K562 (cell line): ENCODE results near the gene ARHGEF12. TPM values are rescaled to one million over a fixed set of nuclear protein-coding genes. Genes with fewer than 3 reads are reported as not detected.

ENCODE experiments used
- ATAC-seq: fragments of 200-7000 bp; cut with Tn5 transposase; 3 replicates; pipeline ENCODE4 v1.9.1; 2020; ENCODE audit warnings: moderate library complexity
- BruUV-seq: library from RNA; stranded (reverse); fragments of 400-500 nt; replicated peaks from 2 replicates; lab custom pipeline; 2021; lab: Mats Ljungman, UMichigan
- CTCF ChIA-PET: fragments of 300-600 bp; formaldehyde crosslinking; extraction: SDS; loops from one replicate; lab custom pipeline; 2021; ENCODE audit warnings: low intra/inter-chr PET ratio; lab: Yijun Ruan, JAX
- POLR2A ChIA-PET: fragments of 300-600, 350-650 bp; sonication (Branson Sonifier 250); formaldehyde crosslinking; extraction: SDS; loops from one replicate; lab custom pipeline; 2021; ENCODE audit warnings: antibody characterized with exemption, inconsistent platforms; lab: Yijun Ruan, JAX
- DNase-seq, 4 experiments: peaks; one replicate each; pipeline versions ENCODE4 v3.0.0 to v3.0.0-alpha.2; 2011 to 2018; ENCODE audit warnings: low spot score in 3 of 4, mixed read lengths in 3 of 4; ENCODE audit errors: extremely low read depth in 1 of 4
- FAIRE-seq: peaks from 2 replicates; lab custom pipeline; 2011; peaks lifted over from hg19 to GRCh38; lab: Jason Lieb, UNC
- H2AFZ ChIP-seq: 2 replicates; pipeline ENCODE4 v1.6.0; 2011; ENCODE audit warnings: low read depth, low read length, control low read depth, inconsistent platforms
- H3K27ac ChIP-seq: fragments of 200-600 bp; 3 replicates; pipeline ENCODE4 v1.8.0; 2011; ENCODE audit warnings: low read depth, mild to moderate bottlenecking, control low read depth, inconsistent platforms, low read length, moderate library complexity, mixed read lengths; ENCODE audit errors: extremely low read depth
- H3K27me3 ChIP-seq, 2 experiments: fragments of 300-600 bp in 1 of 2; 2 replicates in 1 of 2; 3 replicates in 1 of 2; pipeline versions ENCODE4 v1.6.0 to v1.8.0; 2011; ENCODE audit warnings: inconsistent platforms in 2 of 2, low read length in 2 of 2, mild to moderate bottlenecking in 1 of 2, mixed read lengths in 1 of 2, moderate library complexity in 1 of 2; ENCODE audit not compliant: control insufficient read depth in 2 of 2, insufficient read depth in 2 of 2
- H3K36me3 ChIP-seq: fragments of 300-600 bp; 3 replicates; pipeline ENCODE4 v1.8.0; 2011; ENCODE audit warnings: mild to moderate bottlenecking, low read length, inconsistent platforms; ENCODE audit not compliant: control insufficient read depth, insufficient read depth
- H3K4me1 ChIP-seq, 2 experiments: fragments of 200-600 bp in 1 of 2; replicated peaks in 1 of 2; 2 replicates in 1 of 2; 3 replicates in 1 of 2; pipeline versions ENCODE4 v1.5.1 to v1.8.0; 2011; ENCODE audit warnings: inconsistent platforms in 2 of 2, low read length in 2 of 2, mild to moderate bottlenecking in 1 of 2, mixed read lengths in 1 of 2, moderate library complexity in 1 of 2; ENCODE audit not compliant: control insufficient read depth in 2 of 2, insufficient read depth in 2 of 2
- H3K4me2 ChIP-seq: 2 replicates; pipeline ENCODE4 v1.6.1; 2011; ENCODE audit warnings: low read length, control low read depth, inconsistent platforms, mixed read lengths; ENCODE audit not compliant: insufficient read depth
- H3K4me3 ChIP-seq: fragments of 200-600 bp; sonication (generic), shearing (Covaris generic); 2 replicates; pipeline ENCODE4 v1.5.1; 2016; ENCODE audit warnings: control low read depth, inconsistent platforms
- H3K79me2 ChIP-seq: fragments of 200-600 bp; 3 replicates; pipeline ENCODE4 v1.8.0; 2011; ENCODE audit warnings: low read length, inconsistent platforms; ENCODE audit not compliant: control insufficient read depth, insufficient read depth
- H3K9ac ChIP-seq, 2 experiments: 2 replicates each; pipeline versions ENCODE4 v1.6.0 to v1.6.1; 2011; ENCODE audit warnings: low read depth in 2 of 2, low read length in 2 of 2, control low read depth in 1 of 2, inconsistent platforms in 1 of 2, mild to moderate bottlenecking in 1 of 2, mixed read lengths in 1 of 2; ENCODE audit not compliant: insufficient read depth in 1 of 2
- H3K9me1 ChIP-seq: one replicate; pipeline ENCODE4 v1.6.0; 2011; ENCODE audit warnings: inconsistent platforms, mild to moderate bottlenecking, low read length, moderate library complexity; ENCODE audit not compliant: control insufficient read depth, insufficient read depth
- H3K9me3 ChIP-seq: replicated peaks from 2 replicates; pipeline ENCODE4 v1.5.1; 2011; ENCODE audit warnings: low read depth, low read length, inconsistent platforms; ENCODE audit not compliant: control insufficient read depth, insufficient read depth
- H4K20me1 ChIP-seq: replicated peaks from 2 replicates; pipeline ENCODE4 v1.6.1; 2011; ENCODE audit warnings: low read length, inconsistent platforms, mixed read lengths; ENCODE audit not compliant: control insufficient read depth, insufficient read depth
- ARID1B ChIP-seq: fragments of 450-650 bp; IDR thresholded peaks from 2 replicates; pipeline ENCODE4 v1.6.1; 2016; ENCODE audit warnings: antibody characterized with exemption, mild to moderate bottlenecking, inconsistent platforms
- BDP1 ChIP-seq: IDR thresholded peaks from 3 replicates; pipeline ENCODE4 v1.6.1; 2011; ENCODE audit not compliant: insufficient read length, insufficient read depth
- BRD4 ChIP-seq: fragments of 200-600 bp; sonication (generic); IDR thresholded peaks from 2 replicates; pipeline ENCODE4 v1.6.1; 2017; ENCODE audit warnings: inconsistent platforms
- EP400 ChIP-seq: fragments of 450-650 bp; IDR thresholded peaks from 2 replicates; pipeline ENCODE4 v1.6.1; 2017; ENCODE audit warnings: antibody characterized with exemption, mild to moderate bottlenecking, moderate library complexity
- MEF2A ChIP-seq: IDR thresholded peaks from 2 replicates; pipeline ENCODE4 v1.6.1; 2011; ENCODE audit warnings: low read depth, mild to moderate bottlenecking, low read length, moderate library complexity; ENCODE audit not compliant: control insufficient read depth
- MYC ChIP-seq, 2 experiments: fragments of 250-450 bp in 1 of 2; sonication (Bioruptor Pico) in 1 of 2; IDR thresholded peaks; 2 replicates each; pipeline versions ENCODE4 v1.5.1 to v1.6.1; 2012 to 2021; ENCODE audit warnings: low read depth in 2 of 2, borderline replicate concordance in 1 of 2, improper control_type of control experiment in 1 of 2, low read length in 1 of 2, mild to moderate bottlenecking in 1 of 2, moderate library complexity in 1 of 2
- SMARCE1 ChIP-seq: fragments of 450-650 bp; IDR thresholded peaks from 2 replicates; pipeline ENCODE4 v1.7.1; 2016; ENCODE audit warnings: mild to moderate bottlenecking
- ZBED1 ChIP-seq: IDR thresholded peaks from 2 replicates; pipeline ENCODE4 v1.6.1; 2014
- ZHX1 ChIP-seq: fragments of 150-350 bp; conservative IDR thresholded peaks from 2 replicates; pipeline ENCODE4 v1.6.1; 2014; ENCODE audit warnings: low read length
- ZNF3 ChIP-seq: fragments of 250-450 bp; sonication (Bioruptor Pico); IDR thresholded peaks from 2 replicates; pipeline ENCODE4 v1.5.0; 2021; ENCODE audit warnings: mild to moderate bottlenecking, moderate library complexity
- ZNF354B ChIP-seq: fragments of 250-450 bp; sonication (Bioruptor Pico); IDR thresholded peaks from 2 replicates; pipeline ENCODE4 v1.4.0; 2020
- ZNF639 ChIP-seq, 2 experiments: fragments of 200-800 bp in 1 of 2; sonication (Bioruptor generic) in 1 of 2; sonication (generic) in 1 of 2; formaldehyde crosslinking in 1 of 2; IDR thresholded peaks in 1 of 2; conservative IDR thresholded peaks in 1 of 2; 2 replicates each; pipeline versions ENCODE4 v1.5.0 to v1.6.1; 2016 to 2020; ENCODE audit warnings: missing compliant biosample characterization in 1 of 2, missing genetic modification characterization in 1 of 2, missing genetic modification reagents in 1 of 2
- WGBS: fragments of 100-300 bp; shearing (Covaris generic); methylation state at CpG from one replicate; pipeline ENCODE4 v1.1.6; 2016; ENCODE audit warnings: low coverage, mixed read lengths; ENCODE audit not compliant: insufficient coverage; ENCODE audit errors: missing lambda C conversion rate; 5-methylcytosine and 5-hydroxymethylcytosine counted together
- in situ Hi-C: fragments of 300-500 bp; cut with MboI; formaldehyde crosslinking; loops from 4 replicates; pipeline ENCODE4 v1.15.0; 2018; ENCODE audit warnings: inconsistent platforms, mixed read lengths
- intact Hi-C: fragments of 100-400 bp; cut with micrococcal nuclease; formaldehyde crosslinking; loops from 2 replicates; pipeline ENCODE4 v1.14.2; 2022
- polyA plus RNA-seq, 8 experiments: library from polyadenylated mRNA; depleted of rRNA in 4 of 8; stranded (reverse) in 5 of 8; unstranded in 3 of 8; fragments of >200 nt; fragmentation: Nextera tagmentation in 2 of 8; fragmentation: Illumina TruSeq in 1 of 8; extraction: Ambion mirVana in 2 of 8; extraction: Trizol in 1 of 8; gene quantifications; 2 replicates each; pipeline versions ENCODE4 v1.2.1 to v1.2.3, GENCODE V29; 2011 to 2014; ENCODE audit warnings: inconsistent platforms in 1 of 8, missing spikeins in 1 of 8
- total RNA-seq, 7 experiments: library from RNA; depleted of rRNA in 6 of 7; stranded (reverse); fragments of >200 nt in 6 of 7; fragmentation: Illumina TruSeq in 2 of 7; extraction: Trizol in 2 of 7; gene quantifications; 2 replicates each; pipeline versions ENCODE4 v1.2.1 to v1.2.3, GENCODE V29; 2011 to 2021; ENCODE audit warnings: low replicate concordance in 1 of 7
- TF ChIP-seq, protein P1 (sequence below): sonication (generic); formaldehyde crosslinking; IDR thresholded peaks from 2 replicates; pipeline ENCODE4 v1.8.0; 2022; ENCODE audit warnings: mild to moderate bottlenecking, missing genetic modification reagents

Gene ARHGEF12
- total and polyA plus RNA-seq, 9 of the 15 experiments (the other 6 are each of a cell fraction or from before 2014, with no cell fraction given), result 3.5 to 51.7 (median 29.5) TPM

DNA sequence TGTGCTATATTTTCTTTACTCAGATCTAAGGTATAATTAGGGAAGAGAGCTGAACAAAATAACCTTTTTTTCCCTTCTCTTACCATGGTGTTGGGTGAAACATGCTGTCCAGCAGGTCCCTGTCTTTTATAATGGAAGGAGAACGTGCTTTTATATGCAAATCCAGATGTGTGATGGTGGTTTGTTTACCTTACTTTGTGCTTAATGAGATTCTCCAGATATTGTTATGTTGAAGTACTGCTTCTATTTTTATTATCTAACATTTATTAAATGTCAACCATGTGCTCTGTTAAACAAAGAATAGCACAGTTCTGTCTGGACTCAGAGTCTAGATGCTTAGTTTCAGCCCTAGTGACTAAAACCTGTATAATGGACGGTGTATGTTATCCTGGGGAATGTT lies 165.2 kb downstream of the ARHGEF12 start (continued):
- TF ChIP-seq ZHX1, result no peak
- TF ChIP-seq SMARCE1, result no peak
- TF ChIP-seq MYC (IDR thresholded peaks at IDR 0.05; ENCODE audit: low read depth, low read length), result no peak
- TF ChIP-seq MYC (CRISPR knock-in tag; IDR thresholded peaks at IDR 0.05; ENCODE audit: borderline replicate concordance, low read depth), result no peak
- no peak for TF ChIP-seq ARID1B

- TF ChIP-seq, protein P1, sequence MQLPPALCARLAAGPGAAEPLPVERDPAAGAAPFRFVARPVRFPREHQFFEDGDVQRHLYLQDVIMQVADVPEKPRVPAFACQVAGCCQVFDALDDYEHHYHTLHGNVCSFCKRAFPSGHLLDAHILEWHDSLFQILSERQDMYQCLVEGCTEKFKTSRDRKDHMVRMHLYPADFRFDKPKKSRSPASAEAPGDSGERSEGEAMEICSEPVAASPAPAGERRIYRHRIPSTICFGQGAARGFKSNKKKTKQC (CRISPR knock-in tag), result no peak
- TF ChIP-seq BDP1, result no peak
- TF ChIP-seq BRD4, result no peak
- TF ChIP-seq ZNF3 (CRISPR knock-in tag), result no peak
- TF ChIP-seq EP400, result no peak
- no peak for TF ChIP-seq ZNF354B (CRISPR knock-in tag)
- no peak for TF ChIP-seq MEF2A
- TF ChIP-seq ZBED1, result no peak
- TF ChIP-seq ZNF639 (CRISPR knock-in tag; conservative IDR thresholded peaks at IDR 0.05 in 1 of 2, IDR thresholded peaks at IDR 0.05 in 1 of 2), result no peak
- H3K9me3 ChIP-seq, result no peaks in the 10 kb centered on the region
- H4K20me1 ChIP-seq, result no peaks in the 10 kb centered on the region
- no peaks in the 10 kb centered on the region for H3K79me2 ChIP-seq
- in situ Hi-C loops, result loop anchor here (5.0 kb wide), 1 partner anchor 165 kb away; the partner anchor contains the start of gene ARHGEF12
- POLR2A ChIA-PET, result no interaction called here
- no peak overlapping the region for H3K27ac ChIP-seq
- DNase-seq, result no peak
- intact Hi-C loops, result no loop called here
- no peaks in the 10 kb centered on the region for H3K4me1 ChIP-seq
- BruUV-seq, result no TSS peak
- H3K9ac ChIP-seq, result no peak overlapping the region
- CTCF ChIA-PET, result no interaction called here
- ATAC-seq, result no peak
- H2AFZ ChIP-seq, result no peak overlapping the region
- no peaks in the 10 kb centered on the region for H3K9me1 ChIP-seq
- H3K4me2 ChIP-seq, result no peak overlapping the region
- peaks cover 21 to 34% of the 10 kb centered on the region in 2 experiments; a peak in 4 of 5 replicates for H3K27me3 ChIP-seq
- no peaks in the 10 kb centered on the region for H3K36me3 ChIP-seq
- FAIRE-seq, result no peak
- H3K4me3 ChIP-seq, result no peak overlapping the region
- 2% methylated on average over 5 of the region's 5 CpGs for WGBS
Observed at GRCh38 chr11:120501976-120502755, 166.0 kb downstream of the ARHGEF12 start.
